Thoracic aorta (tissue), 2 donors: ENCODE measurements around the gene RAB40C. TPM values are rescaled to one million over a fixed set of nuclear protein-coding genes. Genes with fewer than 3 reads are reported as not detected.
A peak's percentile ranks its signal among the peaks of the same experiment; 100 is the strongest.

ENCODE experiments used
- ATAC-seq: fragments of 150-250 bp; one replicate; pipeline ENCODE4 v1.8.0; 2017; ENCODE audit warnings: low read depth; ENCODE audit not compliant: insufficient number of reproducible peaks, low FRiP score
- DNase-seq: peaks from one replicate; pipeline ENCODE4 v3.0.0-alpha.2; 2020; ENCODE audit warnings: low spot score
- H3K27ac ChIP-seq, 2 donors: fragments of 200-600 bp; sonication (generic); 1 replicate in 1 of 2; 2 replicates in 1 of 2; pipeline ENCODE4 v1.5.1; 2016; ENCODE audit warnings: mild to moderate bottlenecking in 2 of 2, moderate library complexity in 2 of 2
- H3K27me3 ChIP-seq: fragments of 200-600 bp; sonication (generic); replicated peaks from 2 replicates; pipeline ENCODE4 v1.6.0; 2016; ENCODE audit warnings: mild to moderate bottlenecking; ENCODE audit not compliant: insufficient read depth
- H3K36me3 ChIP-seq: fragments of 200-600 bp; sonication (generic); one replicate; pipeline ENCODE4 v1.5.1; 2016
- H3K4me1 ChIP-seq, 2 donors: fragments of 200-600 bp; sonication (generic); 1 replicate in 1 of 2; 2 replicates in 1 of 2; pipeline versions ENCODE4 v1.5.1 to v1.6.0; 2016; ENCODE audit warnings: low read depth in 2 of 2, mild to moderate bottlenecking in 1 of 2; ENCODE audit not compliant: control insufficient read depth in 1 of 2
- H3K4me3 ChIP-seq: fragments of 200-600 bp; sonication (generic); 2 replicates; pipeline ENCODE4 v1.5.1; 2016; ENCODE audit warnings: mild to moderate bottlenecking
- H3K9me3 ChIP-seq: fragments of 200-600 bp; sonication (generic); 2 replicates; pipeline ENCODE4 v1.5.1; 2016
- CTCF ChIP-seq: fragments of 200-600 bp; sonication (generic); IDR thresholded peaks from one replicate; pipeline ENCODE4 v1.5.1; 2019; ENCODE audit warnings: antibody characterized with exemption
- total RNA-seq, 2 donors: library from RNA; depleted of rRNA; stranded (reverse); fragments of >200 nt; gene quantifications; one replicate each; pipeline versions ENCODE4 v1.1.0 to v1.2.3, GENCODE V29; 2016

RAB40C gene
- total RNA-seq, 2 donors from 2014 or later, result 19.0 to 25.9 TPM

GRCh38 chr16:660132-660458 is 70.2 kb downstream of the RAB40C start:
- Histone ChIP-seq H3K27me3 (no peaks in the 10 kb centered on the region), H3K27ac (no peak overlapping the region), H3K4me1 (no peaks in the 10 kb centered on the region), H3K4me3 (peak overlapping the region; percentile 50), H3K36me3 (peaks cover 4% of the 10 kb centered on the region), H3K9me3 (no peaks in the 10 kb centered on the region)
- TF ChIP-seq CTCF, result no peak
- ATAC-seq (no peak), DNase-seq (no peak)

GRCh38 chr16:660459-661183 is 70.8 kb downstream of the RAB40C start:
- Histone ChIP-seq H3K4me1 (no peaks in the 10 kb centered on the region), H3K27me3 (no peaks in the 10 kb centered on the region), H3K4me3 (peak overlapping the region; percentile 50), H3K9me3 (no peaks in the 10 kb centered on the region), H3K27ac (no peak overlapping the region), H3K36me3 (peaks cover 1% of the 10 kb centered on the region)
- peak; percentile 44 for TF ChIP-seq CTCF
- DNase-seq, result no peak
- ATAC-seq, result no peak

GRCh38 chr16:661184-661821 is 71.4 kb downstream of the RAB40C start:
- no peak for ATAC-seq
- Histone ChIP-seq H3K4me1 (no peaks in the 10 kb centered on the region), H3K27ac (no peak overlapping the region), H3K36me3 (no peaks in the 10 kb centered on the region), H3K9me3 (no peaks in the 10 kb centered on the region), H3K4me3 (no peak overlapping the region), H3K27me3 (no peaks in the 10 kb centered on the region)
- no peak for TF ChIP-seq CTCF
- no peak for DNase-seq

GRCh38 chr16:662095-662494 is 72.2 kb downstream of the RAB40C start:
- Histone ChIP-seq H3K4me1 (no peaks in the 10 kb centered on the region), H3K27me3 (no peaks in the 10 kb centered on the region), H3K36me3 (no peaks in the 10 kb centered on the region), H3K27ac (no peak overlapping the region), H3K9me3 (no peaks in the 10 kb centered on the region), H3K4me3 (no peak overlapping the region)
- ATAC-seq (no peak), DNase-seq (no peak)
- no peak for TF ChIP-seq CTCF

- Histone ChIP-seq H3K4me1 (peaks cover 0 to 4% of the 10 kb centered on the region in 2 donors), H3K4me3 (no peak overlapping the region), H3K27ac (no peak overlapping the region), H3K36me3 (no peaks in the 10 kb centered on the region), H3K27me3 (no peaks in the 10 kb centered on the region), H3K9me3 (no peaks in the 10 kb centered on the region)
- no peak for TF ChIP-seq CTCF
- no peak for ATAC-seq
- DNase-seq, result no peak
Measured at GRCh38 chr16:662597-662996, 72.7 kb downstream of the RAB40C start.
